C4-2B (cell line): ENCODE data around the gene KCNK17.
A peak's percentile ranks its signal among the peaks of the same experiment; 100 is the strongest.

Experiments used
- H3K27ac ChIP-seq: fragments of 450-650 bp; 2 replicates; pipeline ENCODE4 v1.5.1; 2017
- ZFX ChIP-seq: fragments of 450-650 bp; IDR thresholded peaks from 2 replicates; pipeline ENCODE4 v1.6.1; 2017
- TF ChIP-seq, protein P1 (sequence below): fragments of 450-650 bp; conservative IDR thresholded peaks from 2 replicates; pipeline ENCODE4 v1.5.1; 2017; ENCODE audit warnings: mild to moderate bottlenecking

Gene KCNK17

DNA sequence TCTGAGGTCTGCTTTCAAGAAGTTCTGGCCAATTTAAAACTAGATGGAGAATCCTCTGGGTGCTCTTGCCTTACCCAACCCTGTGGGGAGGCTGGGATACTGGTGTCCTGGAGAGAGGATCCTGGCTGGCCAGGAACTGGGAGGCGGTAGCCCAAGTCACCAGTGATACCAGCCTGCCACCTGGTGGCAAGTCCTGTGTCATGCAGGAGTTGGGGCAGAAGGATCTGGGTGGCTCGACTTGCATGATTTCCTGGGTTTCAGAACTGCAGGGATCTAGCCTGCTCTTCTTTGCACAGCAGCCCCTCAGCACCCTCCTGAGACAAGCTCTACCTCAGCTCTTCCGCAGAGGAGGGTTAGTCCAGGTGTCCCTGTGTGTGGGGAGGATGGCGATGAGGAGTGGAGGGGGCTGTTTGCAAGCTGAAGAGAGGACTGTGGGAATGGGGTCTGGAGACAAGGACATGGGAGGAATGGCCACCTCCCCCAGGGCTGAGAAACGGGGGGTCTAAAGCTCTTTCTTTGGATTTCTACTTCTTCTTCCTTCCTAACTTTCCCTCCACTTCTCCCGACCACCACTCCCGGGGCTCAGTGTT lies 4.2 kb downstream of the KCNK17 start:
- TF ChIP-seq, protein P1, sequence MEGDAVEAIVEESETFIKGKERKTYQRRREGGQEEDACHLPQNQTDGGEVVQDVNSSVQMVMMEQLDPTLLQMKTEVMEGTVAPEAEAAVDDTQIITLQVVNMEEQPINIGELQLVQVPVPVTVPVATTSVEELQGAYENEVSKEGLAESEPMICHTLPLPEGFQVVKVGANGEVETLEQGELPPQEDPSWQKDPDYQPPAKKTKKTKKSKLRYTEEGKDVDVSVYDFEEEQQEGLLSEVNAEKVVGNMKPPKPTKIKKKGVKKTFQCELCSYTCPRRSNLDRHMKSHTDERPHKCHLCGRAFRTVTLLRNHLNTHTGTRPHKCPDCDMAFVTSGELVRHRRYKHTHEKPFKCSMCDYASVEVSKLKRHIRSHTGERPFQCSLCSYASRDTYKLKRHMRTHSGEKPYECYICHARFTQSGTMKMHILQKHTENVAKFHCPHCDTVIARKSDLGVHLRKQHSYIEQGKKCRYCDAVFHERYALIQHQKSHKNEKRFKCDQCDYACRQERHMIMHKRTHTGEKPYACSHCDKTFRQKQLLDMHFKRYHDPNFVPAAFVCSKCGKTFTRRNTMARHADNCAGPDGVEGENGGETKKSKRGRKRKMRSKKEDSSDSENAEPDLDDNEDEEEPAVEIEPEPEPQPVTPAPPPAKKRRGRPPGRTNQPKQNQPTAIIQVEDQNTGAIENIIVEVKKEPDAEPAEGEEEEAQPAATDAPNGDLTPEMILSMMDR = peak; percentile 92
- TF ChIP-seq ZFX = no peak
- no peak overlapping the region for H3K27ac ChIP-seq

DNA sequence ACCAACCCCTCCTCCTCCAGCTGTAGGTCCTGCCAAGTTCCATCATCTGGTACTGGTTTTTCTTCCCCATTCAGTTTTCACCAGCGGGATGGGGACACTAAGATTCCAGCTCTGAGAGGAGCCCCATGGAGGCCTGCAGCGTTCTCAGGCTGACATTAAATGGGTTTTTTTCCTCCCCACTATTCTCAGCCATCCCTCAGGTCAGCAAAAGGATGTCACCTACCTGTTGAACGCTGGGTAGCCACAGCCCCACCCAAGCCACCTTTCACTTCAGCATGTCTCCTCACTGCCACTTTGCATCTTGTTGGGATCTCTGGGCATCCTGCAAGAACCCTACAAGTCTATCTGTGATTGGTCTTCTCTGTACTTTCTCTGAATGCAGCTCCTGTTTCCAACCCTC lies 6.8 kb downstream of the KCNK17 start:
- TF ChIP-seq, protein P1 = no peak
- no peak for TF ChIP-seq ZFX
- H3K27ac ChIP-seq = no peak overlapping the region

DNA sequence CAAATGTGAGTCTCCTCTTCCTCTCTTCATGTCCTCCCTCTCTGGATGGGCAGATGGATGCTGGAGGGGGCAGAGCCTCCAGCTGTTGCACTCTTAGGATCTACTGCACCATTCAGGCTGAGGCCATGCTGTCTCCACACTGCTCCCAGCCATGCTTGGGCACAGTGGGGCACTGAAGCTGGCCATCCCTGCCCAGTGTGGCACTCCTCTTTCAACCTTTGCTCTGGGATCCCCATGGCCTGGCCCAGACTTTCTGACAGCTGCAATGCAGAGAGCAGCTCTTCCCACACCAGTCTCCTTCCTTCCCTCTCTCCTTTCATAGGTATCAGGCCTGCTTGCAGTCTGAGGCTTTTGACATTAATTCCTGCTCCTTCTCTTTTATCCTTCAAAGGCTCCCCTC lies 9.3 kb downstream of the KCNK17 start:
- TF ChIP-seq, protein P1 = no peak
- no peak for TF ChIP-seq ZFX
- no peak overlapping the region for H3K27ac ChIP-seq

DNA sequence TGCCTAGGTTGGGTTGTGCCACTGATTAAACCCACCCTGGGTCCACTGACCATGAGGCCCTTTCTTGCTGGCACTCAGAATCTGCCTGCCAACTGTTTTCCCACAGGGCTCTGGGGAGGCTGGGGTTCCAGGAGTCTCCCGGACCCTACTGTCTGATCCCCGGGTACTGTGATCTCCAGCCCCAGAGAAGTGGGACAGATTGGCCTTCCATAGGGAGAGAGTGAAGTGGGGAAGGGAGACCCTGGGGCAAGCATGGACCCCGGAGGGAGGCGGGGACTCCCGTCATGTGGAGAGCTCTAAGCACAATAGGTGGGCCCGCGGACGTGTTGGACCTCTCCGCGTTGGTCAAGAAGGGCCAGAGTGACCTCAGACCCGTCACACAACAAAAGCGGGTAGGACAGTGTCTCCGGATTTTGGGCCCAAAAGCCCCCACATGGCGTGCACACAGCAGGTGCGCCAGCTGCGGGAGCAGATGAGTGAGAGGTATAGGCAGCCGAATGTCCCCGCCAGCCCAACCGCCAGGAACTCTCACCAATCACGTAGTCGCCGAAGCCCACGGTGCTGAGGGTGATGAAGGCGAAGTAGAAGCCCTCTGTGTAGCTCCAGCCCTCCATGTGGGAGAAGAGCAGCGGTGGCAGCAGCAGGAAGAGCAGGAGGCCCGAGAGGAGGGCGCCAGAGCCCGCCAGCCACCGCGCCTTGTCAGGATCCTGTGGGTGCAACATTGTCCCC lies 10.6 kb downstream of the KCNK17 start:
- H3K27ac ChIP-seq = no peak overlapping the region; the same call in 1 of the 2 replicates
- TF ChIP-seq ZFX = no peak
- TF ChIP-seq, protein P1 = peak; percentile 73

DNA sequence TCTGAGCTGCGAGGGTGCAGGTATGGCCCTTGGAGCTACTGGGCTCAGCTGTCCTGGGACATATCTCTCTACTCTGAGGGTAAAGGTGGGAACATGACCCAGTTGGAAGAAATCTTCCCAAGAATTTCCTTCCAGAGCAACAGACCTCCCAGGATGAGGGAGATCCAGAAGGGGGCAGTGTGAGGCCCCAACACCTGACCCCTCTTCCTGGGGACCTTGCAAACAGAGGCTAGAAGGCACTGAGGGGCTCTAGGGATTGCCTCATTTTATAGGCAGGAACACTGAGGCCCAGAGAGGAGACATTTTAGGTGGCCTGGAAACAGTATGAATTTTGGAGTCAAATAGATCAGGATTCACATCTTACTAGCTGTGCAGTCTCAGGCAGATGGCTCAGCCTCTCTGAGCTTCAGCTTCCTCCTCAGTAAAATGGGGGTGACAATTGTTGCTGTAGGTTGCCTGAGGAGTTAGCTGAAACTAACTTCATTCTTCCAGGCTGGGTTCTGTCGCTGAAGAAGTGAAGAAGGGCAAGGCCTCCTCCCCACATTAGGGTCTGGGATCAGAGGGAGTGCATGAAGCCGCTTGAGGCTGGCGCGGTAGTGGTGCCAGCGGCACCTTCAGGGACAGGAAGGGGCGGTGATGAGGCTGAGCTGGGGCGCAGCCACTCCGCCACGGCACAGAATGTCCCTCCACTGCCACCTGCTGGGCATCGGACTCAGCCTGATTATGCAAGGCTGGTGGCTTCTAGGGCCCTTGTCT lies 11.4 kb downstream of the KCNK17 start:
- no peak overlapping the region; the same call in 1 of the 2 replicates for H3K27ac ChIP-seq
- TF ChIP-seq, protein P1 = peak; percentile 95
- TF ChIP-seq ZFX = no peak

DNA sequence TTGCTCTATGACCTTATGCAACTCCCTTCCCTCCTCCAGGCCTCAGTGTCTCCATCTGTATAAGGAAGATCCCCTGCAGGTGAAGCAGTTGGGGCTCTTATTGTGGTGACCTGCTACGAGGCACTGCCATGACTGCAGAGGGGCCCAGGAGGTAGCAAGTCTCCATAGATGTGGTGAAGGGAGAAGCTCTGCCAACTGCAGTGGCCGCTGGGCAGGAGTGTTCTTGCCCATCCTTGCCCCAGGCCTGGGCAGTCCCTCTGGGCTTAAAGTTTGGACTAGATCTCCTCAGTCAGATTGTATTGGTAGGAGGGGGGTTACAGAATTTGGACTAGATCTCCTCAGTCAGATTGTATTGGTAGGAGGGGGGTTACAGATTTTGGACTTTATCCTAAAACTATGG lies 12.2 kb downstream of the KCNK17 start:
- H3K27ac ChIP-seq = no peak overlapping the region
- no peak for TF ChIP-seq ZFX
- TF ChIP-seq, protein P1 = no peak

DNA sequence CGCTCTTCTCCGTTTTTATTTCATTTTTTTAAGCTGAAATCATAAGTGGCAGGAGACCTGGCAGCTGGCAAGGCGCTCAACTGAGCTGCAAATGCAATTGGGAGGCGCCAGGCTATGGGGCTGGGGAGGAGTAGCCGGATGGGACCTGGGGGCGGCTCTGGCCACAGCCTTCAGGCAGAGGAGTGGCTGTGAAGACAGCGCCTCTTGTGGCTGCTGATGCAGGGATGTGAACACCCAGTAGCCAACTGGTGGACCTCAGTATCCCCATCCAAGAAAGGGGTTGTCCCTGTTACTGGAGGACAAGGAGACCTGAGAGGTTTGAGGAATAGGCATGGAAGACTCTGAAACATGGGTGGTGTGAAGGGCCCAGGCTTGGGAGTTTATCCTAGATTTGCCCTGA lies 12.6 kb downstream of the KCNK17 start:
- H3K27ac ChIP-seq = no peak overlapping the region

More for the DNA sequence above, 12.6 kb downstream of the KCNK17 start:
- TF ChIP-seq ZFX = no peak
